ENCODE results near the gene STAM2. TPM values are rescaled to one million over a fixed set of nuclear protein-coding genes. Genes with fewer than 3 reads are reported as not detected.

STAM2 gene
- total and polyA plus RNA-seq, 2 donors (not counting 3 experiments of a cell fraction or from before 2014, with no cell fraction given) = 10.1 to 27.5 TPM

- Histone ChIP-seq H3K4me1 (ENCODE audit: control insufficient read depth, extremely low read depth, insufficient read depth, low read length) (peaks cover 11% of the 10 kb centered on the region), H3K4me3 (replicated peaks in 1 of 3; ENCODE audit: insufficient read depth in 1 of 3, low read depth in 1 of 3, low read length in 3 of 3) (no peak overlapping the region), H3K36me3 (ENCODE audit: control insufficient read depth in 2 of 2, extremely low read depth in 1 of 2, insufficient read depth in 2 of 2, low read length in 2 of 2) (no peaks in the 10 kb centered on the region), H3K9me1 (replicated peaks; ENCODE audit: control insufficient read depth, extremely low read depth, insufficient read depth, low read length) (no peaks in the 10 kb centered on the region), H3K27ac (ENCODE audit: insufficient read depth, low read depth, low read length) (no peak overlapping the region), H4K20me1 (replicated peaks; ENCODE audit: control insufficient read depth, extremely low read depth, insufficient read depth, low read length) (no peaks in the 10 kb centered on the region), H3K9ac (replicated peaks; ENCODE audit: extremely low read depth, insufficient read depth, low read length) (no peak overlapping the region), H3K27me3 (ENCODE audit: control insufficient read depth in 2 of 2, insufficient read depth in 2 of 2, low read length in 2 of 2) (peaks cover 19 to 42% of the 10 kb centered on the region in 2 experiments), H3K4me2 (ENCODE audit: insufficient read depth, low read length) (no peak overlapping the region), H3K9me3 (replicated peaks; ENCODE audit: control insufficient read depth, insufficient read depth, low read length) (no peaks in the 10 kb centered on the region), H2AFZ (ENCODE audit: low read depth, low read length) (no peak overlapping the region), H3K79me2 (ENCODE audit: control insufficient read depth, insufficient read depth, low read length) (no peaks in the 10 kb centered on the region)
- FAIRE-seq = no peak
- ChIA-PET POLR2A (no interaction called here), CTCF (no interaction called here)
- TF ChIP-seq MYC (IDR thresholded peaks at IDR 0.05; ENCODE audit: low read depth, low read length) = no peak
- no peak for TF ChIP-seq CTCF (IDR thresholded peaks at IDR 0.05; ENCODE audit: extremely low read depth in 1 of 2, insufficient read depth in 1 of 2, low read depth in 1 of 2, low read length in 2 of 2)
- TF ChIP-seq JUN (IDR thresholded peaks at IDR 0.05; ENCODE audit: borderline replicate concordance, insufficient read depth, insufficient read length, low read depth) = no peak
- TF ChIP-seq FOS (IDR thresholded peaks at IDR 0.05; ENCODE audit: borderline replicate concordance, insufficient read depth, low read length) = no peak
- TF ChIP-seq POLR2AphosphoS5 (IDR thresholded peaks at IDR 0.05; ENCODE audit: insufficient read depth, low read depth, low read length) = no peak
- TF ChIP-seq GATA2 (IDR thresholded peaks at IDR 0.05; ENCODE audit: insufficient read depth, insufficient read length, low read depth, low read length) = no peak
- no peak for TF ChIP-seq EZH2 (IDR thresholded peaks at IDR 0.05; ENCODE audit: borderline replicate concordance, low read depth, low read length, severe bottlenecking)
- TF ChIP-seq MAX (IDR thresholded peaks at IDR 0.05; ENCODE audit: insufficient read depth, insufficient read length) = no peak
- no peak for TF ChIP-seq POLR2A (IDR thresholded peaks at IDR 0.05; ENCODE audit: low read depth, low read length)
- intact Hi-C loops (cut with micrococcal nuclease) (no loop called here), dilution Hi-C loops (cut with MboI; ENCODE audit: extremely low pct_ligation_motif_present, low sequenced_read_pairs) (no loop called here)
- no peak for DNase-seq (ENCODE audit: low read depth, low spot score)
- no TSS peak for BruUV-seq (replicated peaks)
These were observed 82.1 kb downstream of the STAM2 start for GRCh38 chr2:152093464-152093863.

Measured in endothelial cell of umbilical vein (primary cell).